K562 (cell line): Measurements from ENCODE around the gene MRPS18B. TPM values are rescaled to one million over a fixed set of nuclear protein-coding genes. Genes with fewer than 3 reads are reported as not detected.
"Not testable (repeated sequence)": the region's sequence is repeated elsewhere in the genome, so short reads cannot be mapped to it uniquely, and the experiment has no call there.

Experiments used
- ATAC-seq: fragments of 200-7000 bp; cut with Tn5 transposase; 3 replicates; pipeline ENCODE4 v1.9.1; 2020; ENCODE audit warnings: moderate library complexity
- BruUV-seq: library from RNA; stranded (reverse); fragments of 400-500 nt; replicated peaks from 2 replicates; lab custom pipeline; 2021; lab: Mats Ljungman, UMichigan
- CTCF ChIA-PET: fragments of 300-600 bp; formaldehyde crosslinking; extraction: SDS; loops from one replicate; lab custom pipeline; 2021; ENCODE audit warnings: low intra/inter-chr PET ratio; lab: Yijun Ruan, JAX
- POLR2A ChIA-PET: fragments of 300-600, 350-650 bp; sonication (Branson Sonifier 250); formaldehyde crosslinking; extraction: SDS; loops from one replicate; lab custom pipeline; 2021; ENCODE audit warnings: antibody characterized with exemption, inconsistent platforms; lab: Yijun Ruan, JAX
- DNase-seq, 4 experiments: peaks; one replicate each; pipeline versions ENCODE4 v3.0.0 to v3.0.0-alpha.2; 2011 to 2018; ENCODE audit warnings: low spot score in 3 of 4, mixed read lengths in 3 of 4; ENCODE audit errors: extremely low read depth in 1 of 4
- FAIRE-seq: peaks from 2 replicates; lab custom pipeline; 2011; peaks lifted over from hg19 to GRCh38; lab: Jason Lieb, UNC
- H2AFZ ChIP-seq: 2 replicates; pipeline ENCODE4 v1.6.0; 2011; ENCODE audit warnings: low read depth, low read length, control low read depth, inconsistent platforms
- H3K27ac ChIP-seq: fragments of 200-600 bp; 3 replicates; pipeline ENCODE4 v1.8.0; 2011; ENCODE audit warnings: low read depth, mild to moderate bottlenecking, control low read depth, inconsistent platforms, low read length, moderate library complexity, mixed read lengths; ENCODE audit errors: extremely low read depth
- H3K27me3 ChIP-seq, 2 experiments: fragments of 300-600 bp in 1 of 2; 2 replicates in 1 of 2; 3 replicates in 1 of 2; pipeline versions ENCODE4 v1.6.0 to v1.8.0; 2011; ENCODE audit warnings: inconsistent platforms in 2 of 2, low read length in 2 of 2, mild to moderate bottlenecking in 1 of 2, mixed read lengths in 1 of 2, moderate library complexity in 1 of 2; ENCODE audit not compliant: control insufficient read depth in 2 of 2, insufficient read depth in 2 of 2
- H3K36me3 ChIP-seq: fragments of 300-600 bp; 3 replicates; pipeline ENCODE4 v1.8.0; 2011; ENCODE audit warnings: mild to moderate bottlenecking, low read length, inconsistent platforms; ENCODE audit not compliant: control insufficient read depth, insufficient read depth
- H3K4me1 ChIP-seq, 2 experiments: fragments of 200-600 bp in 1 of 2; replicated peaks in 1 of 2; 2 replicates in 1 of 2; 3 replicates in 1 of 2; pipeline versions ENCODE4 v1.5.1 to v1.8.0; 2011; ENCODE audit warnings: inconsistent platforms in 2 of 2, low read length in 2 of 2, mild to moderate bottlenecking in 1 of 2, mixed read lengths in 1 of 2, moderate library complexity in 1 of 2; ENCODE audit not compliant: control insufficient read depth in 2 of 2, insufficient read depth in 2 of 2
- H3K4me2 ChIP-seq: 2 replicates; pipeline ENCODE4 v1.6.1; 2011; ENCODE audit warnings: low read length, control low read depth, inconsistent platforms, mixed read lengths; ENCODE audit not compliant: insufficient read depth
- H3K4me3 ChIP-seq: fragments of 200-600 bp; sonication (generic), shearing (Covaris generic); 2 replicates; pipeline ENCODE4 v1.5.1; 2016; ENCODE audit warnings: control low read depth, inconsistent platforms
- H3K79me2 ChIP-seq: fragments of 200-600 bp; 3 replicates; pipeline ENCODE4 v1.8.0; 2011; ENCODE audit warnings: low read length, inconsistent platforms; ENCODE audit not compliant: control insufficient read depth, insufficient read depth
- H3K9ac ChIP-seq, 2 experiments: 2 replicates each; pipeline versions ENCODE4 v1.6.0 to v1.6.1; 2011; ENCODE audit warnings: low read depth in 2 of 2, low read length in 2 of 2, control low read depth in 1 of 2, inconsistent platforms in 1 of 2, mild to moderate bottlenecking in 1 of 2, mixed read lengths in 1 of 2; ENCODE audit not compliant: insufficient read depth in 1 of 2
- H3K9me1 ChIP-seq: one replicate; pipeline ENCODE4 v1.6.0; 2011; ENCODE audit warnings: inconsistent platforms, mild to moderate bottlenecking, low read length, moderate library complexity; ENCODE audit not compliant: control insufficient read depth, insufficient read depth
- H3K9me3 ChIP-seq: replicated peaks from 2 replicates; pipeline ENCODE4 v1.5.1; 2011; ENCODE audit warnings: low read depth, low read length, inconsistent platforms; ENCODE audit not compliant: control insufficient read depth, insufficient read depth
- H4K20me1 ChIP-seq: replicated peaks from 2 replicates; pipeline ENCODE4 v1.6.1; 2011; ENCODE audit warnings: low read length, inconsistent platforms, mixed read lengths; ENCODE audit not compliant: control insufficient read depth, insufficient read depth
- ARNT ChIP-seq, 2 experiments: fragments of 450-650 bp; IDR thresholded peaks; 2 replicates each; pipeline ENCODE4 v1.6.1; 2016; ENCODE audit warnings: mild to moderate bottlenecking in 1 of 2
- HLTF ChIP-seq: fragments of 450-650 bp; IDR thresholded peaks from 2 replicates; pipeline ENCODE4 v1.6.1; 2016
- MTA3 ChIP-seq: fragments of 450-650 bp; formaldehyde crosslinking; IDR thresholded peaks from 2 replicates; pipeline ENCODE4 v1.6.1; 2017; ENCODE audit warnings: mild to moderate bottlenecking, borderline replicate concordance
- SUPT5H ChIP-seq: fragments of 450-650 bp; IDR thresholded peaks from 2 replicates; pipeline ENCODE4 v1.6.1; 2016
- ZNF316 ChIP-seq: fragments of 450-650 bp; IDR thresholded peaks from 2 replicates; pipeline ENCODE4 v1.6.1; 2016
- ZZZ3 ChIP-seq: fragments of 450-650 bp; IDR thresholded peaks from 2 replicates; pipeline ENCODE4 v1.6.1; 2016; ENCODE audit warnings: antibody characterized with exemption, mild to moderate bottlenecking, moderate library complexity
- WGBS: fragments of 100-300 bp; shearing (Covaris generic); methylation state at CpG from one replicate; pipeline ENCODE4 v1.1.6; 2016; ENCODE audit warnings: low coverage, mixed read lengths; ENCODE audit not compliant: insufficient coverage; ENCODE audit errors: missing lambda C conversion rate; 5-methylcytosine and 5-hydroxymethylcytosine counted together
- in situ Hi-C: fragments of 300-500 bp; cut with MboI; formaldehyde crosslinking; loops from 4 replicates; pipeline ENCODE4 v1.15.0; 2018; ENCODE audit warnings: inconsistent platforms, mixed read lengths
- intact Hi-C: fragments of 100-400 bp; cut with micrococcal nuclease; formaldehyde crosslinking; loops from 2 replicates; pipeline ENCODE4 v1.14.2; 2022
- polyA plus RNA-seq, 8 experiments: library from polyadenylated mRNA; depleted of rRNA in 4 of 8; stranded (reverse) in 5 of 8; unstranded in 3 of 8; fragments of >200 nt; fragmentation: Nextera tagmentation in 2 of 8; fragmentation: Illumina TruSeq in 1 of 8; extraction: Ambion mirVana in 2 of 8; extraction: Trizol in 1 of 8; gene quantifications; 2 replicates each; pipeline versions ENCODE4 v1.2.1 to v1.2.3, GENCODE V29; 2011 to 2014; ENCODE audit warnings: inconsistent platforms in 1 of 8, missing spikeins in 1 of 8
- total RNA-seq, 7 experiments: library from RNA; depleted of rRNA in 6 of 7; stranded (reverse); fragments of >200 nt in 6 of 7; fragmentation: Illumina TruSeq in 2 of 7; extraction: Trizol in 2 of 7; gene quantifications; 2 replicates each; pipeline versions ENCODE4 v1.2.1 to v1.2.3, GENCODE V29; 2011 to 2021; ENCODE audit warnings: low replicate concordance in 1 of 7
- TF ChIP-seq, protein P1 (sequence below), 2 experiments: fragments of 450-650 bp; formaldehyde crosslinking in 1 of 2; IDR thresholded peaks; 2 replicates each; pipeline versions ENCODE4 v1.4.0 to v1.6.1; 2014 to 2020; ENCODE audit warnings: mild to moderate bottlenecking in 2 of 2, borderline replicate concordance in 1 of 2, low read depth in 1 of 2
- TF ChIP-seq, protein P2 (sequence below): fragments of 450-650 bp; IDR thresholded peaks from 2 replicates; pipeline ENCODE4 v1.6.1; 2017; ENCODE audit warnings: antibody characterized with exemption, mild to moderate bottlenecking

Gene MRPS18B
- total and polyA plus RNA-seq, 9 of the 15 experiments (the other 6 are each of a cell fraction or from before 2014, with no cell fraction given): 132 to 383 (median 178) TPM

DNA sequence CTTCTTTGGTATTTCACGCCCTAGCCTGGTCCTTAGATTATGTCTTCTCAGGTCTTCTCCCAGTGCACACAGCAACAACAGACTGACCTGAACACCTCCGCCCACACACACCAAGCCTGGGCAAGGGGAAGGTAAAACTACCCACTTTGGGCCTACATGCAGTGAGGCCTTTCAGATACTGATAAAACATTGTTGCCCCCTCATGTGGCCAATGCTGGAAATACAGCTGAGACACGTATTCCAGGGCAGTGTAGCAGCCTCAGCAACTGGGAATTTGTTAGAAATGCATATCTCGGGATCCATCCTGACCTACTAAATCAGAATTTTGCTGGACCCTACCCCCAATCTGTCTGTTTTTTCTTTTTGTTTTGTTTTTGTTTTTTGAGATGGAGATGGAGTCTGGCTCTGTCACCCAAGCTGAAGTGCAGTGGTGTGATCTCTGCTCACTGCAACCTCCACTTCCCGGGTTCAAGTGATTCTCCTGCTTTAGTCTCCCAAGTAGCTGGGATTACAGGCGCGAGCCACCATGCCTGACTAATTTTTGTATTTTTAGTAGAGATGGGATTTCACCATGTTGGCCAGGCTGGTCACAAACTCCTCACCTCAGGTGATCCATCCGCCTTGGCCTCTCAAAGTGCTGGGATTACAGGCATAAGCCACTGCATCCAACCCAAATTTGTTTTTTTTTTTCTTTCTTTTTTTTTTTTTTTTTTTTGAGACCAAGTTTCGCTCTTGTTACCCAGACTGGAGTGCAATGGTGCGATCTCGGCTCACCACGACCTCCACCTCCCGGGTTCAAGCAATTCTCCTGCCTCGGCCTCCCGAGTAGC is 20.1 kb upstream of the MRPS18B start:
- not testable (repeated sequence) for H3K9me1 ChIP-seq, BruUV-seq, H3K27me3 ChIP-seq, H3K79me2 ChIP-seq, H2AFZ ChIP-seq, H3K27ac ChIP-seq, H3K4me2 ChIP-seq, H3K9me3 ChIP-seq, H3K4me3 ChIP-seq, H3K9ac ChIP-seq, H4K20me1 ChIP-seq
- in situ Hi-C loops (loop anchor here (5.0 kb wide), 1 partner anchor 105 kb away; no protein-coding TSS in a partner anchor), intact Hi-C loops (loop anchor here (1.0 kb wide), 2 partner anchors 56 to 114 kb away; no protein-coding TSS in a partner anchor)
- DNase-seq (peak; percentile 73 to 90 (median 77)), ATAC-seq (peak; percentile 91), FAIRE-seq (peak; percentile 94)
- POLR2A ChIA-PET: interaction anchor here (0.6 to 13.5 kb wide), 19 partner anchors 9 to 120 kb away, joined by 3 to 310 read pairs (median 5); partner anchors contain the start of genes ABCF1, DHX16, MDC1 and MRPS18B
- 54% methylated on average over 11 of the region's 15 CpGs for WGBS
- Histone ChIP-seq H3K36me3 (peaks cover 67% of the 10 kb centered on the region), H3K4me1 (peaks cover 4 to 11% of the 10 kb centered on the region in 2 experiments; a peak in 4 of 5 replicates)
- CTCF ChIA-PET: interaction anchor here (0.8 to 1.8 kb wide), 4 partner anchors 8 to 116 kb away, joined by 3 to 17 read pairs (median 8); no protein-coding TSS in a partner anchor
- peak; percentile 15; the same call in 1 of the 2 replicates for TF ChIP-seq HLTF
- peak; percentile 35; the same call in 1 of the 2 replicates for TF ChIP-seq SUPT5H
- peak; percentile 46 to 67; a peak in 1 of 4 replicates for TF ChIP-seq ARNT (IDR thresholded peaks at IDR 0.05)
- TF ChIP-seq, protein P1, sequence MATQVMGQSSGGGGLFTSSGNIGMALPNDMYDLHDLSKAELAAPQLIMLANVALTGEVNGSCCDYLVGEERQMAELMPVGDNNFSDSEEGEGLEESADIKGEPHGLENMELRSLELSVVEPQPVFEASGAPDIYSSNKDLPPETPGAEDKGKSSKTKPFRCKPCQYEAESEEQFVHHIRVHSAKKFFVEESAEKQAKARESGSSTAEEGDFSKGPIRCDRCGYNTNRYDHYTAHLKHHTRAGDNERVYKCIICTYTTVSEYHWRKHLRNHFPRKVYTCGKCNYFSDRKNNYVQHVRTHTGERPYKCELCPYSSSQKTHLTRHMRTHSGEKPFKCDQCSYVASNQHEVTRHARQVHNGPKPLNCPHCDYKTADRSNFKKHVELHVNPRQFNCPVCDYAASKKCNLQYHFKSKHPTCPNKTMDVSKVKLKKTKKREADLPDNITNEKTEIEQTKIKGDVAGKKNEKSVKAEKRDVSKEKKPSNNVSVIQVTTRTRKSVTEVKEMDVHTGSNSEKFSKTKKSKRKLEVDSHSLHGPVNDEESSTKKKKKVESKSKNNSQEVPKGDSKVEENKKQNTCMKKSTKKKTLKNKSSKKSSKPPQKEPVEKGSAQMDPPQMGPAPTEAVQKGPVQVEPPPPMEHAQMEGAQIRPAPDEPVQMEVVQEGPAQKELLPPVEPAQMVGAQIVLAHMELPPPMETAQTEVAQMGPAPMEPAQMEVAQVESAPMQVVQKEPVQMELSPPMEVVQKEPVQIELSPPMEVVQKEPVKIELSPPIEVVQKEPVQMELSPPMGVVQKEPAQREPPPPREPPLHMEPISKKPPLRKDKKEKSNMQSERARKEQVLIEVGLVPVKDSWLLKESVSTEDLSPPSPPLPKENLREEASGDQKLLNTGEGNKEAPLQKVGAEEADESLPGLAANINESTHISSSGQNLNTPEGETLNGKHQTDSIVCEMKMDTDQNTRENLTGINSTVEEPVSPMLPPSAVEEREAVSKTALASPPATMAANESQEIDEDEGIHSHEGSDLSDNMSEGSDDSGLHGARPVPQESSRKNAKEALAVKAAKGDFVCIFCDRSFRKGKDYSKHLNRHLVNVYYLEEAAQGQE (IDR thresholded peaks at IDR 0.05; ENCODE audit: borderline replicate concordance): peak; percentile 69
- TF ChIP-seq, protein P1 (CRISPR knock-in tag; IDR thresholded peaks at IDR 0.05; ENCODE audit: low read depth): not testable (repeated sequence)
- TF ChIP-seq, protein P2, sequence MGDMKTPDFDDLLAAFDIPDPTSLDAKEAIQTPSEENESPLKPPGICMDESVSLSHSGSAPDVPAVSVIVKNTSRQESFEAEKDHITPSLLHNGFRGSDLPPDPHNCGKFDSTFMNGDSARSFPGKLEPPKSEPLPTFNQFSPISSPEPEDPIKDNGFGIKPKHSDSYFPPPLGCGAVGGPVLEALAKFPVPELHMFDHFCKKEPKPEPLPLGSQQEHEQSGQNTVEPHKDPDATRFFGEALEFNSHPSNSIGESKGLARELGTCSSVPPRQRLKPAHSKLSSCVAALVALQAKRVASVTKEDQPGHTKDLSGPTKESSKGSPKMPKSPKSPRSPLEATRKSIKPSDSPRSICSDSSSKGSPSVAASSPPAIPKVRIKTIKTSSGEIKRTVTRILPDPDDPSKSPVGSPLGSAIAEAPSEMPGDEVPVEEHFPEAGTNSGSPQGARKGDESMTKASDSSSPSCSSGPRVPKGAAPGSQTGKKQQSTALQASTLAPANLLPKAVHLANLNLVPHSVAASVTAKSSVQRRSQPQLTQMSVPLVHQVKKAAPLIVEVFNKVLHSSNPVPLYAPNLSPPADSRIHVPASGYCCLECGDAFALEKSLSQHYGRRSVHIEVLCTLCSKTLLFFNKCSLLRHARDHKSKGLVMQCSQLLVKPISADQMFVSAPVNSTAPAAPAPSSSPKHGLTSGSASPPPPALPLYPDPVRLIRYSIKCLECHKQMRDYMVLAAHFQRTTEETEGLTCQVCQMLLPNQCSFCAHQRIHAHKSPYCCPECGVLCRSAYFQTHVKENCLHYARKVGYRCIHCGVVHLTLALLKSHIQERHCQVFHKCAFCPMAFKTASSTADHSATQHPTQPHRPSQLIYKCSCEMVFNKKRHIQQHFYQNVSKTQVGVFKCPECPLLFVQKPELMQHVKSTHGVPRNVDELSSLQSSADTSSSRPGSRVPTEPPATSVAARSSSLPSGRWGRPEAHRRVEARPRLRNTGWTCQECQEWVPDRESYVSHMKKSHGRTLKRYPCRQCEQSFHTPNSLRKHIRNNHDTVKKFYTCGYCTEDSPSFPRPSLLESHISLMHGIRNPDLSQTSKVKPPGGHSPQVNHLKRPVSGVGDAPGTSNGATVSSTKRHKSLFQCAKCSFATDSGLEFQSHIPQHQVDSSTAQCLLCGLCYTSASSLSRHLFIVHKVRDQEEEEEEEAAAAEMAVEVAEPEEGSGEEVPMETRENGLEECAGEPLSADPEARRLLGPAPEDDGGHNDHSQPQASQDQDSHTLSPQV: peak; percentile 50; the same call in 1 of the 2 replicates
- peak; percentile 11; the same call in 1 of the 2 replicates for TF ChIP-seq ZNF316
- peak; percentile 59; the same call in 1 of the 2 replicates for TF ChIP-seq MTA3
- 0 out of 2 replicates have a peak, but pooled peaks have one; percentile 53 for TF ChIP-seq ZZZ3
